ENCODE data around the gene HHLA2.

- TF ChIP-seq TBP (IDR thresholded peaks at IDR 0.05; ENCODE audit: low read depth, low read length) (no peak), GABPA (IDR thresholded peaks at IDR 0.05; ENCODE audit: borderline replicate concordance, insufficient read depth, low read length) (no peak), POLR2AphosphoS5 (IDR thresholded peaks at IDR 0.05; ENCODE audit: low read depth, low read length) (no peak), POLR2A (IDR thresholded peaks at IDR 0.05; ENCODE audit: control extremely low read depth in 1 of 2, low read depth in 2 of 2, low read length in 2 of 2) (no peak), CTCF (IDR thresholded peaks at IDR 0.05; ENCODE audit: control extremely low read depth in 1 of 3, insufficient read depth in 1 of 3, low read depth in 1 of 3, low read length in 3 of 3) (no peak), JUN (IDR thresholded peaks at IDR 0.05; ENCODE audit: low read depth, low read length) (no peak), EGR1 (IDR thresholded peaks at IDR 0.05; ENCODE audit: borderline replicate concordance, low read depth, low read length) (no peak), SIN3A (conservative IDR thresholded peaks at IDR 0.05 in 1 of 2, IDR thresholded peaks at IDR 0.05 in 1 of 2; ENCODE audit: low read depth in 1 of 2, low read length in 2 of 2) (no peak), HDAC2 (IDR thresholded peaks at IDR 0.05; ENCODE audit: borderline replicate concordance in 1 of 2, low read depth in 2 of 2, low read length in 2 of 2) (no peak), SUZ12 (IDR thresholded peaks at IDR 0.05; ENCODE audit: low read length) (no peak), RXRA (IDR thresholded peaks at IDR 0.05; ENCODE audit: insufficient read depth, low read depth, low read length) (no peak), ATF3 (IDR thresholded peaks at IDR 0.05; ENCODE audit: insufficient read depth, low read depth, low read length) (no peak)
Measured at GRCh38 chr3:108301695-108302404, 5.5 kb downstream of the HHLA2 start.
